Measurements from ENCODE around the gene EFCC1. TPM values are rescaled to one million over a fixed set of nuclear protein-coding genes. Genes with fewer than 3 reads are reported as not detected.
A peak's percentile ranks its signal among the peaks of the same experiment; 100 is the strongest.
"Not testable (repeated sequence)": the region's sequence is repeated elsewhere in the genome, so short reads cannot be mapped to it uniquely, and the experiment has no call there.

The EFCC1 gene
- polyA plus RNA-seq, 4 donors = 1.6 to 3.7 (median 3.1) TPM; not detected in 1

- 67 to 81% (median 81%) methylated on average over 10 of the region's 10 CpGs for WGBS, 3 donors
- Histone ChIP-seq H3K27me3 (ENCODE audit: control insufficient read depth in 3 of 3, insufficient read depth in 3 of 3, low read length in 3 of 3) (no peaks in the 10 kb centered on the region), H3K9me3 (ENCODE audit: control insufficient read depth in 2 of 2, insufficient read depth in 1 of 2, low read depth in 1 of 2, low read length in 1 of 2) (peaks cover 0 to 4% of the 10 kb centered on the region in 2 donors), H3K4me3 (ENCODE audit: low read depth in 1 of 3, low read length in 3 of 3) (no peak overlapping the region), H3K27ac (ENCODE audit: low read depth in 1 of 3, low read length in 2 of 3) (no peak overlapping the region), H3K36me3 (ENCODE audit: control insufficient read depth in 3 of 3, insufficient read depth in 2 of 3, low read depth in 1 of 3, low read length in 3 of 3) (no peaks in the 10 kb centered on the region), H3K4me1 (ENCODE audit: control insufficient read depth in 3 of 3, insufficient read depth in 2 of 3, low read depth in 1 of 3, low read length in 2 of 3) (peaks cover 0 to 3% (median 0%) of the 10 kb centered on the region in 3 donors)
- DNase-seq = no peak
- FAIRE-seq = no peak
These were observed 62.1 kb downstream of the EFCC1 start for GRCh38 chr3:129063091-129063640.

GRCh38 chr3:129063841-129064482 lies 62.9 kb downstream of the EFCC1 start:
- 45 to 80% (median 60%) methylated on average over 15 of the region's 15 CpGs for WGBS, 3 donors
- no peak for FAIRE-seq
- peak in 1 of 2 donors; percentile 45 for DNase-seq
- H3K36me3 ChIP-seq (ENCODE audit: control insufficient read depth in 3 of 3, insufficient read depth in 2 of 3, low read depth in 1 of 3, low read length in 3 of 3) = no peaks in the 10 kb centered on the region
- H3K4me3 ChIP-seq (ENCODE audit: low read depth in 1 of 3, low read length in 3 of 3) = no peak overlapping the region
- H3K27me3 ChIP-seq (ENCODE audit: control insufficient read depth in 3 of 3, insufficient read depth in 3 of 3, low read length in 3 of 3) = no peaks in the 10 kb centered on the region
- peaks cover 0 to 3% (median 0%) of the 10 kb centered on the region in 3 donors for H3K4me1 ChIP-seq (ENCODE audit: control insufficient read depth in 3 of 3, insufficient read depth in 2 of 3, low read depth in 1 of 3, low read length in 2 of 3)
- no peak overlapping the region for H3K27ac ChIP-seq (ENCODE audit: low read depth in 1 of 3, low read length in 2 of 3)
- peaks cover 0 to 4% of the 10 kb centered on the region in 2 donors for H3K9me3 ChIP-seq (ENCODE audit: control insufficient read depth in 2 of 2, insufficient read depth in 1 of 2, low read depth in 1 of 2, low read length in 1 of 2)

GRCh38 chr3:129065016-129065719 lies 64.1 kb downstream of the EFCC1 start:
- WGBS, 3 donors = 44 to 81% (median 55%) methylated on average over 14 of the region's 14 CpGs
- Histone ChIP-seq H3K36me3 (ENCODE audit: control insufficient read depth in 3 of 3, insufficient read depth in 2 of 3, low read depth in 1 of 3, low read length in 3 of 3) (no peaks in the 10 kb centered on the region), H3K9me3 (ENCODE audit: control insufficient read depth in 2 of 2, insufficient read depth in 1 of 2, low read depth in 1 of 2, low read length in 1 of 2) (peaks cover 0 to 4% of the 10 kb centered on the region in 2 donors), H3K27ac (ENCODE audit: low read depth in 1 of 3, low read length in 2 of 3) (peak overlapping the region in 2 of 3 donors; percentile 56 to 60), H3K4me3 (ENCODE audit: low read depth in 1 of 3, low read length in 3 of 3) (no peak overlapping the region), H3K27me3 (ENCODE audit: control insufficient read depth in 3 of 3, insufficient read depth in 3 of 3, low read length in 3 of 3) (no peaks in the 10 kb centered on the region), H3K4me1 (ENCODE audit: control insufficient read depth in 3 of 3, insufficient read depth in 2 of 3, low read depth in 1 of 3, low read length in 2 of 3) (peaks cover 0 to 3% (median 0%) of the 10 kb centered on the region in 3 donors)
- DNase-seq (peak; percentile 40 to 58), FAIRE-seq (no peak)

- H3K27ac ChIP-seq (ENCODE audit: low read depth in 1 of 3, low read length in 2 of 3) = peak overlapping the region in 2 of 3 donors; percentile 18 to 45
- H3K4me3 ChIP-seq (ENCODE audit: low read depth in 1 of 3, low read length in 3 of 3) = no peak overlapping the region
- no peaks in the 10 kb centered on the region for H3K27me3 ChIP-seq (ENCODE audit: control insufficient read depth in 3 of 3, insufficient read depth in 3 of 3, low read length in 3 of 3)
- H3K9me3 ChIP-seq (ENCODE audit: control insufficient read depth in 2 of 2, insufficient read depth in 1 of 2, low read depth in 1 of 2, low read length in 1 of 2) = peaks cover 0 to 4% of the 10 kb centered on the region in 2 donors
- H3K4me1 ChIP-seq (ENCODE audit: control insufficient read depth in 3 of 3, insufficient read depth in 2 of 3, low read depth in 1 of 3, low read length in 2 of 3) = peaks cover 0 to 3% (median 0%) of the 10 kb centered on the region in 3 donors
- 37 to 68% (median 42%) methylated on average over 4 of the region's 4 CpGs for WGBS, 3 donors
- no peak for FAIRE-seq
- no peaks in the 10 kb centered on the region for H3K36me3 ChIP-seq (ENCODE audit: control insufficient read depth in 3 of 3, insufficient read depth in 2 of 3, low read depth in 1 of 3, low read length in 3 of 3)
- peak in 1 of 2 donors; percentile 39 for DNase-seq
These were observed 64.6 kb downstream of the EFCC1 start for GRCh38 chr3:129065720-129066073.

- not testable (repeated sequence) for H3K36me3 ChIP-seq (ENCODE audit: control insufficient read depth in 3 of 3, insufficient read depth in 2 of 3, low read depth in 1 of 3, low read length in 3 of 3); H3K27ac ChIP-seq (ENCODE audit: low read depth in 1 of 3, low read length in 2 of 3); H3K27me3 ChIP-seq (ENCODE audit: control insufficient read depth in 3 of 3, insufficient read depth in 3 of 3, low read length in 3 of 3); H3K9me3 ChIP-seq (ENCODE audit: control insufficient read depth in 2 of 2, insufficient read depth in 1 of 2, low read depth in 1 of 2, low read length in 1 of 2); FAIRE-seq; H3K4me3 ChIP-seq (ENCODE audit: low read depth in 1 of 3, low read length in 3 of 3); H3K4me1 ChIP-seq (ENCODE audit: control insufficient read depth in 3 of 3, insufficient read depth in 2 of 3, low read depth in 1 of 3, low read length in 2 of 3); DNase-seq
- WGBS, 3 donors = 77 to 81% (median 77%) methylated on average over 7 of the region's 7 CpGs
These were observed 66.6 kb downstream of the EFCC1 start for GRCh38 chr3:129067719-129068118.

GRCh38 chr3:129068291-129068886 lies 67.3 kb downstream of the EFCC1 start:
- Histone ChIP-seq H3K27ac (ENCODE audit: low read depth in 1 of 3, low read length in 2 of 3) (no peak overlapping the region), H3K36me3 (ENCODE audit: control insufficient read depth in 3 of 3, insufficient read depth in 2 of 3, low read depth in 1 of 3, low read length in 3 of 3) (no peaks in the 10 kb centered on the region), H3K4me3 (ENCODE audit: low read depth in 1 of 3, low read length in 3 of 3) (peak overlapping the region in 2 of 3 donors; percentile 26 to 40), H3K27me3 (ENCODE audit: control insufficient read depth in 3 of 3, insufficient read depth in 3 of 3, low read length in 3 of 3) (no peaks in the 10 kb centered on the region), H3K4me1 (ENCODE audit: control insufficient read depth in 3 of 3, insufficient read depth in 2 of 3, low read depth in 1 of 3, low read length in 2 of 3) (peaks cover 0 to 3% (median 0%) of the 10 kb centered on the region in 3 donors), H3K9me3 (ENCODE audit: control insufficient read depth in 2 of 2, insufficient read depth in 1 of 2, low read depth in 1 of 2, low read length in 1 of 2) (peaks cover 0 to 4% of the 10 kb centered on the region in 2 donors)
- 14 to 24% (median 20%) methylated on average over 27 to 44 of the region's 44 CpGs for WGBS, 3 donors
- FAIRE-seq = no peak
- peak in 1 of 2 donors; percentile 44 for DNase-seq

- not testable (repeated sequence) for FAIRE-seq
These were observed 68.4 kb downstream of the EFCC1 start for GRCh38 chr3:129069313-129070085.

More at GRCh38 chr3:129069313-129070085, 68.4 kb downstream of the EFCC1 start:
- H3K4me1 ChIP-seq (ENCODE audit: control insufficient read depth in 3 of 3, insufficient read depth in 2 of 3, low read depth in 1 of 3, low read length in 2 of 3); H3K4me3 ChIP-seq (ENCODE audit: low read depth in 1 of 3, low read length in 3 of 3); H3K27me3 ChIP-seq (ENCODE audit: control insufficient read depth in 3 of 3, insufficient read depth in 3 of 3, low read length in 3 of 3); H3K9me3 ChIP-seq (ENCODE audit: control insufficient read depth in 2 of 2, insufficient read depth in 1 of 2, low read depth in 1 of 2, low read length in 1 of 2); H3K27ac ChIP-seq (ENCODE audit: low read depth in 1 of 3, low read length in 2 of 3); H3K36me3 ChIP-seq (ENCODE audit: control insufficient read depth in 3 of 3, insufficient read depth in 2 of 3, low read depth in 1 of 3, low read length in 3 of 3); DNase-seq: not testable (repeated sequence)
- WGBS, 3 donors = 89 to 91% (median 90%) methylated on average over 13 of the region's 13 CpGs
